Mesendoderm (in vitro differentiated cells): ENCODE measurements around the gene PLEKHA8.

Source experiments
- DNase-seq: peaks from one replicate; pipeline ENCODE4 v3.0.0; 2013
- H2AK5ac ChIP-seq: 2 replicates; pipeline ENCODE4 v1.6.1; 2013; ENCODE audit warnings: low read length, inconsistent platforms
- H2BK120ac ChIP-seq: 2 replicates; pipeline ENCODE4 v1.6.1; 2013; ENCODE audit warnings: low read depth, mild to moderate bottlenecking, low read length, moderate library complexity, mixed read lengths
- H2BK15ac ChIP-seq: replicated peaks from 2 replicates; pipeline ENCODE4 v1.6.1; 2013; ENCODE audit warnings: low read depth, mild to moderate bottlenecking, moderate library complexity
- H2BK5ac ChIP-seq: 2 replicates; pipeline ENCODE4 v1.6.1; 2013; ENCODE audit warnings: low read length, inconsistent platforms
- H3K18ac ChIP-seq: 2 replicates; pipeline ENCODE4 v1.6.1; 2013; ENCODE audit warnings: mild to moderate bottlenecking, low read length, mixed read lengths
- H3K23ac ChIP-seq: one replicate; pipeline ENCODE4 v1.6.1; 2013; ENCODE audit warnings: low read length
- H3K27ac ChIP-seq: 2 replicates; pipeline ENCODE4 v1.5.1; 2013; ENCODE audit warnings: low read depth, mild to moderate bottlenecking, inconsistent platforms, low read length, moderate library complexity
- H3K27me3 ChIP-seq: 2 replicates; pipeline ENCODE4 v1.6.1; 2013; ENCODE audit warnings: low read length, control low read depth, mild to moderate bottlenecking, inconsistent platforms; ENCODE audit not compliant: insufficient read depth, poor library complexity
- H3K36me3 ChIP-seq: 2 replicates; pipeline ENCODE4 v1.6.1; 2013; ENCODE audit warnings: low read length, inconsistent platforms; ENCODE audit not compliant: control insufficient read depth, insufficient read depth
- H3K4ac ChIP-seq: one replicate; pipeline ENCODE4 v1.6.1; 2013; ENCODE audit warnings: low read depth, mild to moderate bottlenecking, low read length, moderate library complexity
- H3K4me1 ChIP-seq: 2 replicates; pipeline ENCODE4 v1.6.1; 2013; ENCODE audit warnings: low read depth, low read length, inconsistent platforms; ENCODE audit not compliant: control insufficient read depth
- H3K4me2 ChIP-seq: 2 replicates; pipeline ENCODE4 v1.6.1; 2013; ENCODE audit warnings: low read length
- H3K4me3 ChIP-seq: 2 replicates; pipeline ENCODE4 v1.5.1; 2013; ENCODE audit warnings: mild to moderate bottlenecking, low read length
- H3K56ac ChIP-seq: one replicate; pipeline ENCODE4 v1.6.1; 2013; ENCODE audit warnings: low read length
- H3K79me1 ChIP-seq: 2 replicates; pipeline ENCODE4 v1.6.1; 2013; ENCODE audit warnings: low read length, inconsistent platforms
- H3K79me2 ChIP-seq: 2 replicates; pipeline ENCODE4 v1.6.1; 2013; ENCODE audit warnings: mild to moderate bottlenecking, low read length; ENCODE audit not compliant: control insufficient read depth, insufficient read depth
- H3K9ac ChIP-seq: 2 replicates; pipeline ENCODE4 v1.6.1; 2013; ENCODE audit warnings: low read length, inconsistent platforms
- H4K5ac ChIP-seq: one replicate; pipeline ENCODE4 v1.6.1; 2013; ENCODE audit warnings: low read length
- H4K8ac ChIP-seq: one replicate; pipeline ENCODE4 v1.6.1; 2013; ENCODE audit warnings: low read depth, mild to moderate bottlenecking, control low read depth, low read length, moderate library complexity
- WGBS: extraction: QIAGEN DNeasy Blood & Tissue Kit; methylation state at CpG from one replicate; pipeline ENCODE4 v1.1.7; 2013; ENCODE audit warnings: low lambda C conversion rate, missing lambda C conversion rate; ENCODE audit not compliant: insufficient coverage; ENCODE audit errors: extremely low coverage; 5-methylcytosine and 5-hydroxymethylcytosine counted together

The PLEKHA8 gene

DNA sequence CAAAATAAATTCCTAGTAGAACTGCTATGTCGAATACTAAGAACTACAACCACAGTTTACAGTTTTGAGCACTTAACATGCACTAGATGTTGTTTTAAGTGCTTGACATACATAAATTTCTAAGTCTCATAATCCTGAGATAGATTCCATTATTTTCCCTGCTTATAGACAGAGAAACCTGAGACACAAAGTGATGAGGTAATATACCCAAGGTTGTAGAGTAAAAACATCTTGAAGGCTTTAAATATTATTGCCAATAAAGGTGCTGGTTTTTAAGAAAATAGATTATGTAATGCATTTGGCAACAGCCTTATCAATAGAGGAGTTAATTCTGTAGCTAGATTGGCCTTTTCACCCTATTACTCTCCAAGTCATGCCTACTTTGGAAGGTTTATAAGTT, 48.2 kb downstream of the PLEKHA8 start:
- H3K4ac ChIP-seq, result no peak overlapping the region
- H2AK5ac ChIP-seq, result no peak overlapping the region
- no peaks in the 10 kb centered on the region for H3K4me1 ChIP-seq
- no peak overlapping the region for H3K23ac ChIP-seq
- H3K79me1 ChIP-seq, result no peaks in the 10 kb centered on the region
- no peak overlapping the region for H2BK5ac ChIP-seq
- H3K79me2 ChIP-seq, result no peaks in the 10 kb centered on the region
- H3K27ac ChIP-seq, result no peak overlapping the region
- peaks cover 4% of the 10 kb centered on the region for H3K36me3 ChIP-seq
- H3K18ac ChIP-seq, result no peak overlapping the region
- H3K9ac ChIP-seq, result no peak overlapping the region
- no peak overlapping the region for H4K8ac ChIP-seq
- no peak overlapping the region for H3K4me3 ChIP-seq
- H2BK15ac ChIP-seq, result no peak overlapping the region
- H4K5ac ChIP-seq, result no peak overlapping the region
- H3K27me3 ChIP-seq, result no peaks in the 10 kb centered on the region
- H2BK120ac ChIP-seq, result no peak overlapping the region
- DNase-seq, result no peak
- H3K56ac ChIP-seq, result no peak overlapping the region
- WGBS, result no CpG with 5 or more reads among the region's 1 CpG
- no peak overlapping the region for H3K4me2 ChIP-seq

DNA sequence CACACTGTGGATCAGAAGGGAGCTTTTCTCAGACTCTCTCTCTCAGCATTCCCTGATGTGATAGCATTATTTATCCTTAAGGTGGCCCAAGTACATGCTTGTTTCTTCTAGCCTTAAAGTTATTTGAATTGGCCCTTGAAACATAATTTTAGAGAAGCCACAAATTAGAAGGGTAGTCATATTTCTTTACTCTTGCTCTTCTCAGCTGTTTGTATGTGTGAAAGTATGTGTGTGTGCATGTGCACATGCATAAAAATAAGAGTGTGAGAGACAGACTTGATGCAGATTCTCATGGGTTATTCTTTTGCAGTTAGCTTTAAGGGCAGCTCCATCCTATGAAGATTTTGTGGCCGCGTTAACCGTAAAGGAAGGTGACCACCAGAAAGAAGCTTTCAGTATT, 50.1 kb downstream of the PLEKHA8 start:
- Histone ChIP-seq H3K18ac (no peak overlapping the region), H4K8ac (no peak overlapping the region), H3K27me3 (no peaks in the 10 kb centered on the region), H2BK120ac (no peak overlapping the region), H3K4me1 (no peaks in the 10 kb centered on the region), H3K23ac (no peak overlapping the region), H3K9ac (no peak overlapping the region), H2BK15ac (no peak overlapping the region), H3K4me3 (no peak overlapping the region), H3K36me3 (peaks cover 3% of the 10 kb centered on the region), H2BK5ac (no peak overlapping the region), H3K4me2 (no peak overlapping the region), H4K5ac (no peak overlapping the region), H3K79me1 (no peaks in the 10 kb centered on the region), H2AK5ac (no peak overlapping the region), H3K27ac (no peak overlapping the region), H3K4ac (no peak overlapping the region), H3K79me2 (no peaks in the 10 kb centered on the region), H3K56ac (no peak overlapping the region)
- no CpG with 5 or more reads among the region's 3 CpGs for WGBS
- no peak for DNase-seq

DNA sequence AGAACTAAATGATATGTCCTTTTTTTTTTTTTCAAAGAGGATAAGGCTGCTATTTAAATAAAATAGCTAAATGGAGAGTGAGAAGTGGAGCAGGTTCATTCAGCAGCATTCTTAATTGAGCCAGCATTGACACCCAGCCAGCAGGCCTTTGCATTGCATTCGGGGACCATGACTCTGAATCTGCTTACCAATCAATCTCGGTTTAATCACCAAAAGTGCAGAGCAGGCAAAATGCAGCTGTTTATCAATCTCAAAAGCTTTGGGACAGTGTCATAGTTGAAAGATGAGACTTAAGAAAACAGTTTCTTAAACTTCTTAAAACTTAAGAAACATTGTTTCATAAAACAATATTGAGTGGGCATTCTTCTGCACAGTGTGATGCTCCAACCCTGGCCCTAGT, 51.7 kb downstream of the PLEKHA8 start:
- Histone ChIP-seq H4K8ac (no peak overlapping the region), H4K5ac (no peak overlapping the region), H3K27me3 (no peaks in the 10 kb centered on the region), H3K4me3 (no peak overlapping the region), H3K79me1 (no peaks in the 10 kb centered on the region), H3K27ac (no peak overlapping the region), H3K9ac (no peak overlapping the region), H3K4ac (no peak overlapping the region), H3K18ac (no peak overlapping the region), H2BK120ac (no peak overlapping the region), H3K56ac (no peak overlapping the region), H3K36me3 (peaks cover 3% of the 10 kb centered on the region), H3K79me2 (no peaks in the 10 kb centered on the region), H3K23ac (no peak overlapping the region), H3K4me2 (no peak overlapping the region), H2BK5ac (no peak overlapping the region), H2BK15ac (no peak overlapping the region), H2AK5ac (no peak overlapping the region), H3K4me1 (no peaks in the 10 kb centered on the region)
- no CpG with 5 or more reads among the region's 2 CpGs for WGBS
- DNase-seq, result no peak

DNA sequence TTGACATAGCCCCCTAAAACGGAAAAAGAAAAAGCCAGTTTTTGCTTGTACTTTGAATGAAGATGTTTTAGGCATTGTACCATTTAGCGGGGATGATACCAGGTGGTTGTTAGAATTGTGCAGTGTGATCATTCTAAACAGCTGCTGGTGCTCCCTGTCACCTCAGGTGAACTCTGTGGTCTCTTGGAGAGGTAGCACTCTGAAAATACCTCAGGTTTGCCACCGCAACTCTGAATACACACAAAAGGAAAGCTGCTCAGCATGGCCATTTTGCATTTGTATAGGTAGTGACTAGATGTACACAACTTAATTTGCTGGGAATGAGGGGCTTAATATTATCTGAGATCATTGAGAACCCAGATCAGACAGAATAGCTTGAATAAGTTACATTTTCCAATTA, 52.6 kb downstream of the PLEKHA8 start:
- Histone ChIP-seq H3K9ac (no peak overlapping the region), H2AK5ac (no peak overlapping the region), H3K36me3 (peaks cover 3% of the 10 kb centered on the region), H3K27me3 (no peaks in the 10 kb centered on the region), H3K23ac (no peak overlapping the region), H3K18ac (no peak overlapping the region), H2BK5ac (no peak overlapping the region), H3K4ac (no peak overlapping the region), H3K4me1 (no peaks in the 10 kb centered on the region), H3K4me2 (no peak overlapping the region), H3K4me3 (no peak overlapping the region), H2BK120ac (no peak overlapping the region), H3K27ac (no peak overlapping the region), H2BK15ac (no peak overlapping the region), H4K8ac (no peak overlapping the region), H3K79me2 (no peaks in the 10 kb centered on the region), H3K79me1 (no peaks in the 10 kb centered on the region), H3K56ac (no peak overlapping the region), H4K5ac (no peak overlapping the region)
- DNase-seq, result no peak
- WGBS, result no CpG with 5 or more reads among the region's 3 CpGs

DNA sequence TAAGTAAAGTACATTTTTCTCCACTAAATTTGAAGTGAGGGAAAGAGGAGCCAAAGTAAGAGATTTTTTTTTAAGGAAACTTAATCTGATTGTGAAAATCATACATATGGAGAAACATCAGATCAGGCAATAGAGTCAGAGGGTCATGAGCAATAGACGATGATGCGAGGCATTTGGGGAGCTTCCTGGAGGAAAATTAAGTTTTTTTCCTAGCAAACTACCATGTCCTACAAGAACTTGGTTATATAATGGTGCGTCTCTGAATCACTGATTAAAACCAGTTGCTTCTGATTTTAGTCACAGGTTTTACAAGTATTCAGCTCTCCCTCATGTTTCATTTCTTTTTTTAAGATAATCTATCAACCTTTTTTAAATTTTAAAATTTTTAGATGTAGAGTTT, 54.5 kb downstream of the PLEKHA8 start:
- H4K8ac ChIP-seq, result no peak overlapping the region
- no peak overlapping the region for H3K56ac ChIP-seq
- H2BK5ac ChIP-seq, result no peak overlapping the region
- H3K79me2 ChIP-seq, result no peaks in the 10 kb centered on the region
- no peak overlapping the region for H3K23ac ChIP-seq
- no peak overlapping the region for H3K27ac ChIP-seq
- no peak overlapping the region for H3K4me2 ChIP-seq
- H3K9ac ChIP-seq, result no peak overlapping the region
- no peak for DNase-seq
- H2AK5ac ChIP-seq, result no peak overlapping the region
- no peaks in the 10 kb centered on the region for H3K79me1 ChIP-seq
- WGBS, result no CpG with 5 or more reads among the region's 3 CpGs
- no peak overlapping the region for H2BK120ac ChIP-seq
- no peak overlapping the region for H3K18ac ChIP-seq
- H3K36me3 ChIP-seq, result peaks cover 3% of the 10 kb centered on the region
- H3K27me3 ChIP-seq, result no peaks in the 10 kb centered on the region
- no peak overlapping the region for H3K4ac ChIP-seq
- no peak overlapping the region for H2BK15ac ChIP-seq
- no peak overlapping the region for H4K5ac ChIP-seq
- no peaks in the 10 kb centered on the region for H3K4me1 ChIP-seq
- no peak overlapping the region for H3K4me3 ChIP-seq

DNA sequence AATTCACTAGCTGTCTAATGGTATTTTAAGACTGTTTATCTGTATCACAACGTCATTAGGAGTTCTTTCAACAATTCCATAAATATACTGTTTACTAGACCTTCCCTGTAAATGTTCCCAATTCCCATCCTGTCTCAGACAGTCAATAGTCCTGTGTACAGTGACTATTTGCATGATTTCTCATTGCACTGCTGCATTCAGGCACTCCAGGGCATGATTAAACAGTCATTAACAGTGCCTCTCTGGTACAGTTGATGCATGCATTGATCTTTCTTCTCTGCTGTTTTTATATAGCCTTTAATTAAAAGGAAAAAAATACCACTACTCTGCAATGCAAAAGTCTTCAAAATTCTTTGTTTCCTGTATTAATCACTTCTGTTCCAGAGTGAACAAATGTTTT, 55.1 kb downstream of the PLEKHA8 start:
- Histone ChIP-seq H3K79me2 (no peaks in the 10 kb centered on the region), H3K4ac (no peak overlapping the region), H3K27me3 (no peaks in the 10 kb centered on the region), H3K56ac (no peak overlapping the region), H3K9ac (no peak overlapping the region), H2AK5ac (no peak overlapping the region), H3K18ac (no peak overlapping the region), H4K5ac (no peak overlapping the region), H3K4me3 (no peak overlapping the region), H3K36me3 (peaks cover 3% of the 10 kb centered on the region), H4K8ac (no peak overlapping the region), H3K27ac (no peak overlapping the region), H2BK15ac (no peak overlapping the region), H3K4me2 (no peak overlapping the region), H2BK5ac (no peak overlapping the region), H3K79me1 (no peaks in the 10 kb centered on the region), H2BK120ac (no peak overlapping the region), H3K4me1 (no peaks in the 10 kb centered on the region), H3K23ac (no peak overlapping the region)
- WGBS, result no CpG with 5 or more reads among the region's 1 CpG
- DNase-seq, result no peak
